SK-N-SH treated with all-trans-retinoic acid at 6 μM for 48 hours (cell line): Measurements from ENCODE around the gene AIP.

Experiments used
- ATAC-seq: fragments of 200-7000 bp; cut with Tn5 transposase; 3 replicates; pipeline ENCODE4 v1.9.1; 2020; ENCODE audit warnings: mild to moderate bottlenecking, moderate library complexity
- ARNTL ChIP-seq: fragments of 450-650 bp; formaldehyde crosslinking; IDR thresholded peaks from 2 replicates; pipeline ENCODE4 v1.5.0; 2020; ENCODE audit warnings: low read depth, mild to moderate bottlenecking, moderate library complexity, borderline replicate concordance
- BACH2 ChIP-seq: fragments of 250-450 bp; sonication (Bioruptor Pico); IDR thresholded peaks from 2 replicates; pipeline ENCODE4 v1.9.0; 2021; ENCODE audit warnings: mild to moderate bottlenecking, borderline replicate concordance
- CSDC2 ChIP-seq: fragments of 250-450 bp; sonication (Bioruptor Pico); IDR thresholded peaks from 2 replicates; pipeline ENCODE4 v1.5.0; 2020; ENCODE audit warnings: mild to moderate bottlenecking, moderate library complexity
- GLIS3 ChIP-seq: fragments of 250-450 bp; sonication (Bioruptor Pico); IDR thresholded peaks from 2 replicates; pipeline ENCODE4 v1.5.0; 2020; ENCODE audit warnings: mild to moderate bottlenecking, moderate library complexity
- ISL1 ChIP-seq: fragments of 250-450 bp; sonication (Bioruptor Pico); IDR thresholded peaks from 2 replicates; pipeline ENCODE4 v2.1.2; 2022; ENCODE audit warnings: mild to moderate bottlenecking, moderate library complexity
- OSR1 ChIP-seq: fragments of 250-450 bp; sonication (Bioruptor Pico); IDR thresholded peaks from 2 replicates; pipeline ENCODE4 v1.8.0; 2022; ENCODE audit warnings: moderate library complexity, mild to moderate bottlenecking, inconsistent platforms
- PPARA ChIP-seq: fragments of 250-450 bp; sonication (Bioruptor Pico); IDR thresholded peaks from 2 replicates; pipeline ENCODE4 v1.5.0; 2020; ENCODE audit warnings: mild to moderate bottlenecking, borderline replicate concordance
- RARB ChIP-seq: fragments of 250-450 bp; sonication (Bioruptor Pico); IDR thresholded peaks from 2 replicates; pipeline ENCODE4 v1.8.0; 2021; ENCODE audit warnings: mild to moderate bottlenecking, moderate library complexity
- TCF4 ChIP-seq: fragments of 250-450 bp; sonication (Bioruptor Pico); IDR thresholded peaks from 2 replicates; pipeline ENCODE4 v1.8.0; 2021; ENCODE audit warnings: mild to moderate bottlenecking, moderate library complexity, borderline replicate concordance
- TOX ChIP-seq: fragments of 250-450 bp; sonication (Bioruptor Pico); IDR thresholded peaks from 2 replicates; pipeline ENCODE4 v1.8.0; 2021; ENCODE audit warnings: mild to moderate bottlenecking, moderate library complexity, borderline replicate concordance
- ZC3H10 ChIP-seq: fragments of 250-450 bp; sonication (Bioruptor Pico); IDR thresholded peaks from 2 replicates; pipeline ENCODE4 v1.5.1; 2021; ENCODE audit warnings: mild to moderate bottlenecking, moderate library complexity
- ZFP3 ChIP-seq: fragments of 250-450 bp; sonication (Bioruptor Pico); IDR thresholded peaks from 2 replicates; pipeline ENCODE4 v1.5.0; 2020; ENCODE audit warnings: mild to moderate bottlenecking, moderate library complexity
- ZFP30 ChIP-seq: fragments of 450-650 bp; formaldehyde crosslinking; IDR thresholded peaks from 2 replicates; pipeline ENCODE4 v1.5.0; 2022; ENCODE audit warnings: mild to moderate bottlenecking, moderate library complexity
- ZNF8 ChIP-seq: fragments of 450-650 bp; formaldehyde crosslinking; IDR thresholded peaks from 2 replicates; pipeline ENCODE4 v1.5.0; 2020; ENCODE audit warnings: mild to moderate bottlenecking, moderate library complexity
- TF ChIP-seq, protein P1 (sequence below): fragments of 250-450 bp; sonication (Bioruptor Pico); IDR thresholded peaks from 2 replicates; pipeline ENCODE4 v1.5.1; 2020; ENCODE audit warnings: low read depth, mild to moderate bottlenecking, moderate library complexity
- TF ChIP-seq, protein P2 (sequence below): fragments of 250-450 bp; sonication (Bioruptor Pico); IDR thresholded peaks from 2 replicates; pipeline ENCODE4 v1.5.1; 2021; ENCODE audit warnings: mild to moderate bottlenecking, moderate library complexity
- TF ChIP-seq, protein P3 (sequence below): fragments of 250-450 bp; sonication (Bioruptor Pico); IDR thresholded peaks from 2 replicates; pipeline ENCODE4 v1.8.0; 2020; ENCODE audit warnings: mild to moderate bottlenecking, moderate library complexity, borderline replicate concordance

The AIP gene

GRCh38 chr11:67516806-67517205 lies 34.0 kb downstream of the AIP start (continued):
- TF ChIP-seq, protein P1, sequence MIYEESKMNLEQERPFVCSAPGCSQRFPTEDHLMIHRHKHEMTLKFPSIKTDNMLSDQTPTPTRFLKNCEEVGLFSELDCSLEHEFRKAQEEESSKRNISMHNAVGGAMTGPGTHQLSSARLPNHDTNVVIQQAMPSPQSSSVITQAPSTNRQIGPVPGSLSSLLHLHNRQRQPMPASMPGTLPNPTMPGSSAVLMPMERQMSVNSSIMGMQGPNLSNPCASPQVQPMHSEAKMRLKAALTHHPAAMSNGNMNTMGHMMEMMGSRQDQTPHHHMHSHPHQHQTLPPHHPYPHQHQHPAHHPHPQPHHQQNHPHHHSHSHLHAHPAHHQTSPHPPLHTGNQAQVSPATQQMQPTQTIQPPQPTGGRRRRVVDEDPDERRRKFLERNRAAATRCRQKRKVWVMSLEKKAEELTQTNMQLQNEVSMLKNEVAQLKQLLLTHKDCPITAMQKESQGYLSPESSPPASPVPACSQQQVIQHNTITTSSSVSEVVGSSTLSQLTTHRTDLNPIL (CRISPR knock-in tag) = no peak
- TF ChIP-seq TCF4 (CRISPR knock-in tag) (no peak), GLIS3 (CRISPR knock-in tag) (no peak)
- TF ChIP-seq, all 23 proteins: peak for 0

DNA sequence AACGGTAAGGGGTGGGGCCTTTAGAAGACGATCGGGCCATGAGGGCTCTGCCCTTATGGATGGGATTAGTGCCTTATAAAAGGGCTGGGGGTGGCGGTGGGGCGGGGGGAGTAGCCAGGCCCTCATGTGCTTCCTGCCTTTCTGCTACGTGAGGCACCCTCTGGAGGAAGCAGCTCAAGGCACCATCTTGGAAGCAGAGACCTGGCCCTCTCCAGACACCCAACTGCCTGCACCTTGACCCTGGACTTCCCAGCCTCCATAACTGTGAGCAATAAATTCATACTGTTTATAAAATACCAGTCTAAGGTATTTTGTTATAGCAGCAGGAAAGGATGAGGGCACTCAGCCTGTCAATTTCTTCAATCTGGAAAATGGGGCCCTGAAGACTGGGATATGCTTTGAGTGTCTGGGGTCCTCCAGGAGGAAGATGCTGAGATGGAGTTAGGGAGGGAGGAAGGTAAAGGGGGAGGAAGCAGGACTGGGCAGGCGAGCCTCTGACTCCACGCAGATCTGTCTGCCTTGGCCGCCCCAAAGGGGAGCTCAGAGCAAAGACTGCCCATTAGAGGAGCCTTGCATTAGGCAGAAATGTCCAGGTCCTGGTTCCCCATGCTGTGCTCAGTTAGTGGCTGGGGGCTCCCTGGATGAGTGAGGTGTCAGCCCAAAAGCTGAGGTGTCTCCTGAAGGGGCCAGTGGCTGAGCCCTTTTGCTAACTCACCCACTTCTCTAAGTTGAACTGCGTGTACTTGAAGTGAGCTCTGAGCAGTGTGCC lies 35.1 kb downstream of the AIP start:
- ATAC-seq = no peak

GRCh38 chr11:67519726-67520125 lies 36.9 kb downstream of the AIP start:
- TF ChIP-seq ARNTL (CRISPR knock-in tag) (no peak), ZFP30 (no peak), GLIS3 (CRISPR knock-in tag) (no peak)
- ATAC-seq = no peak

More for the DNA sequence above, 35.1 kb downstream of the AIP start:
- TF ChIP-seq CSDC2 (CRISPR knock-in tag) (no peak), ARNTL (CRISPR knock-in tag) (no peak), OSR1 (CRISPR knock-in tag) (no peak), ISL1 (no peak)
- TF ChIP-seq, protein P2, sequence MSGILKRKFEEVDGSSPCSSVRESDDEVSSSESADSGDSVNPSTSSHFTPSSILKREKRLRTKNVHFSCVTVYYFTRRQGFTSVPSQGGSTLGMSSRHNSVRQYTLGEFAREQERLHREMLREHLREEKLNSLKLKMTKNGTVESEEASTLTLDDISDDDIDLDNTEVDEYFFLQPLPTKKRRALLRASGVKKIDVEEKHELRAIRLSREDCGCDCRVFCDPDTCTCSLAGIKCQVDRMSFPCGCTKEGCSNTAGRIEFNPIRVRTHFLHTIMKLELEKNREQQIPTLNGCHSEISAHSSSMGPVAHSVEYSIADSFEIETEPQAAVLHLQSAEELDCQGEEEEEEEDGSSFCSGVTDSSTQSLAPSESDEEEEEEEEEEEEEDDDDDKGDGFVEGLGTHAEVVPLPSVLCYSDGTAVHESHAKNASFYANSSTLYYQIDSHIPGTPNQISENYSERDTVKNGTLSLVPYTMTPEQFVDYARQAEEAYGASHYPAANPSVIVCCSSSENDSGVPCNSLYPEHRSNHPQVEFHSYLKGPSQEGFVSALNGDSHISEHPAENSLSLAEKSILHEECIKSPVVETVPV (CRISPR knock-in tag) = no peak

DNA sequence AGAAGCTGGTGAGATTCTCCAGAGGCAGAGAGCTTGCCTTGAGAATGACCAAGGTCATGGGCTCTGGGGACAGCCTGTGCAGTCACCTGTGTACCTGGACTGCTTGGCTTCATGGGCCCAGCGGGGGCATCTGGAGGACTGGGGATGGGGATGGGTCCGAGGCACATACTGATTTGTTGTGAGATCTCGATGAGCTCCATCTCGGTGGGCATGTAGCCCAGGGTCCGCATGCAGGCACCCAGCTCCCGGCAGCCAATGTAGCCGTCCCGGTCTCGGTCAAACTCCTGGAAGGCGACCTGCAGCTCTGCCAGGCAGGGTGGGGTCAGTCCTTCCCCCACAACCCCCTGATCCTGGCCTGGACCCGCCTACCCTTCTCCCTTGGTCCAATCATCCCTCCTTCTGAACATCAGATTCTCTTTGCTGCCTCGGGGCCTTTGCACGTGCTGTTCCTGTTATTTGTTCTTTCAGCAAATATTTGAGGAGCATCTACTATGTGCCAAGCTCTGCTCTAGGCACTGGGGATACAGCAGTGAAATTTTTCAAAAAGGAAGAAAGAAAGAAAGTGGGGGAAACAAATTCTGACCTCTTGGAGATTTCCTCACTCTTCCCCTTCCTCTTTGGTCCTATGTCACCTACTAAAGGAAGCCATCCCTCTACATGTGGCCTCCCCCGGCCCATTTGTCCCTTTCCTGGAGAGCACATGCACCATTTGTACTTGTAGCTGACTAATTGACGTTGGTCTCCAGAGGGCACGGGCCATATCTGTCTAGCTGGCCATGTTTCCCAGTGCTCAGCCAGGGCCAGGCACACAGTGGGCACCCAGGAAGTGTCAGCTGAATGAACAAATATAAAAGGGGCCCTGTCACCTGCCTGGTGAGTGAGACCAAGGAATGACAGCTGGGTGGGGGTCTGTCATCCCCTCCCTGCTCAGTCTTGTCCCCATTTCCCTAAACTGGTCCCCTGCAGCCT lies 38.3 kb downstream of the AIP start:
- no peak for ATAC-seq
- TF ChIP-seq ISL1 (no peak), TOX (CRISPR knock-in tag) (no peak), RARB (no peak), BACH2 (CRISPR knock-in tag) (no peak), ZC3H10 (CRISPR knock-in tag) (no peak), ARNTL (CRISPR knock-in tag) (no peak), PPARA (CRISPR knock-in tag) (no peak), ZFP3 (no peak), CSDC2 (CRISPR knock-in tag) (no peak), ZFP30 (no peak), OSR1 (CRISPR knock-in tag) (no peak), ZNF8 (CRISPR knock-in tag) (no peak)
- TF ChIP-seq, protein P2 (CRISPR knock-in tag) = no peak
- TF ChIP-seq, protein P1 (CRISPR knock-in tag) = no peak
- TF ChIP-seq, protein P3, sequence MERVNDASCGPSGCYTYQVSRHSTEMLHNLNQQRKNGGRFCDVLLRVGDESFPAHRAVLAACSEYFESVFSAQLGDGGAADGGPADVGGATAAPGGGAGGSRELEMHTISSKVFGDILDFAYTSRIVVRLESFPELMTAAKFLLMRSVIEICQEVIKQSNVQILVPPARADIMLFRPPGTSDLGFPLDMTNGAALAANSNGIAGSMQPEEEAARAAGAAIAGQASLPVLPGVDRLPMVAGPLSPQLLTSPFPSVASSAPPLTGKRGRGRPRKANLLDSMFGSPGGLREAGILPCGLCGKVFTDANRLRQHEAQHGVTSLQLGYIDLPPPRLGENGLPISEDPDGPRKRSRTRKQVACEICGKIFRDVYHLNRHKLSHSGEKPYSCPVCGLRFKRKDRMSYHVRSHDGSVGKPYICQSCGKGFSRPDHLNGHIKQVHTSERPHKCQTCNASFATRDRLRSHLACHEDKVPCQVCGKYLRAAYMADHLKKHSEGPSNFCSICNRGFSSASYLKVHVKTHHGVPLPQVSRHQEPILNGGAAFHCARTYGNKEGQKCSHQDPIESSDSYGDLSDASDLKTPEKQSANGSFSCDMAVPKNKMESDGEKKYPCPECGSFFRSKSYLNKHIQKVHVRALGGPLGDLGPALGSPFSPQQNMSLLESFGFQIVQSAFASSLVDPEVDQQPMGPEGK = no peak
